Ovary (tissue), 3 donors: ENCODE results near the gene SERPINB13.

Experiments used
- CTCF ChIP-seq, 3 donors: fragments of 450-650 bp in 2 of 3; fragments of 200-600 bp in 1 of 3; IDR thresholded peaks; one replicate each; pipeline versions ENCODE4 v1.5.1 to v1.8.0; 2016 to 2022; ENCODE audit warnings: antibody characterized with exemption in 3 of 3, mild to moderate bottlenecking in 1 of 3
- EP300 ChIP-seq: sonication (generic); formaldehyde crosslinking; IDR thresholded peaks from one replicate; pipeline ENCODE4 v1.6.1; 2017; ENCODE audit warnings: antibody characterized with exemption
- POLR2A ChIP-seq: fragments of 450-650 bp; IDR thresholded peaks from one replicate; pipeline ENCODE4 v1.6.1; 2017; ENCODE audit warnings: antibody characterized with exemption, mild to moderate bottlenecking, moderate library complexity
- donor health status: DM: no; HTN: no; CAD: no.

GRCh38 chr18:63626431-63626830, 39.3 kb downstream of the SERPINB13 start:
- no peak for TF ChIP-seq CTCF (IDR thresholded peaks at IDR 0.05)
- TF ChIP-seq POLR2A, result no peak
- TF ChIP-seq EP300, result no peak
